Activated CD4-positive, alpha-beta T cell treated with anti-CD3 and anti-CD28 coated beads for 24 hours (primary cell): ENCODE data around the gene BTBD17.
A peak's percentile ranks its signal among the peaks of the same experiment; 100 is the strongest.

Experiments
- DNase-seq, 2 donors: peaks; one replicate each; pipeline ENCODE4 v3.0.0-alpha.2; 2020; ENCODE audit warnings: low read depth in 2 of 2

The BTBD17 gene

DNA sequence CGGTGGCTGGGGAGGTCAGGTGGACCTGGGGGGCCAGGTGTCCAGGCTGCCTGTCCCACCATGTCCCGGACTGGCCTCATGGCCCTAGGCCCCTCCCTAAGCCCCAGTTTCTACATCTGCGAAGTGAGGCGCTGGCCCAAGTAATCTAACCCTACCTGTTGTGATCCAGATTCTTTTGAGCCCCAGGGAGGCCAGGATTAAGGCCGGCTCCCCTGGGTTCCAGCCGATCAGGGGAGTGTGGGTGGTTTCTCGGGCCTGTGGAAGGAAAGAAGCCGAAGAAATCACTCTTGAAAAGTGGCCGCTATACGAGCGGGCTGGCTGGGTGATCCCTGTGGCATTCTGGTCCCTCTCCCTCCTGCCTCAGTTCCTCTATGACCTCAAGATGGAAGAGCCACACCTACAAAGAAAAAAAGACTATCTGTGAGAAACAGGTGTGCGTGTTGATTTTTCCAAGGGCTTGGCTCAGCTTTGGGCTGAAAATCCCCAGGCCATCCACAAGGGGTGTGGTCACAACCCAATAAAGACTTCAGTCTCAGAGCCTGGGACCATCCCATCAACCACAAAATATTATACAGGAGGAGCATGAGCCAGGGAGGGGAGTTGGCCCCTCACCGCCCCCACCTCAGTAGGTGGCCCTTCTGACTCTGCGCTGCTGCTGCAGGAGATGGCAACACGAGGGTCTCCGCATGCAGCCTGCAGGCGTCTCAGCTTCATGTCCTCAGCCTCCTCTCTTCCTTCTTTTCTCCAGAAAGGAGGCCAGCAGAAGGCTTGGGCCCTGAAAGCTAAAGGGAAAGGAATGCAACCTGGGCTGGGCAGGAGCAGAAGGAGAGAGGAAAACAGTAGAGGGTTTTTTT is 25.9 kb upstream of the BTBD17 start:
- DNase-seq: no peak

DNA sequence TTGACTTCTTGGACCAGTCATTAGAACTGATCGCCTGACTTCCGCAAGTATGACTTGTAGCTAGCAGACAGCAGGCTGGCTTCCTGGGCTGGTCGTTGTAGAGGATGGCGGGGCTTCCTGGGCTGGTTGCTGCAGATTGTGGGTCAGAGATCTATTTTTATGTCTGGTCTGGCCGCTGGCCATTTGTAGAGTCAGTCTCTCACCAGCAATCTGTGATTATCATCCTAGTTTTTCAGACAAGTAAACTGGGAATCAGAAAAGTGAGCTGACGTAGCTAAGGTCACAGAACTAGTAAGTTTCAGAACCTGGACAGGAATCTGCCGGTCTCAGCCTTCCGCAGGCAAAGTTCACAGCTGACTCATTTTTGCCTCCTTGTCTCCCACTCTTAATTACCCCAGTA is 24.7 kb upstream of the BTBD17 start:
- no peak for DNase-seq

DNA sequence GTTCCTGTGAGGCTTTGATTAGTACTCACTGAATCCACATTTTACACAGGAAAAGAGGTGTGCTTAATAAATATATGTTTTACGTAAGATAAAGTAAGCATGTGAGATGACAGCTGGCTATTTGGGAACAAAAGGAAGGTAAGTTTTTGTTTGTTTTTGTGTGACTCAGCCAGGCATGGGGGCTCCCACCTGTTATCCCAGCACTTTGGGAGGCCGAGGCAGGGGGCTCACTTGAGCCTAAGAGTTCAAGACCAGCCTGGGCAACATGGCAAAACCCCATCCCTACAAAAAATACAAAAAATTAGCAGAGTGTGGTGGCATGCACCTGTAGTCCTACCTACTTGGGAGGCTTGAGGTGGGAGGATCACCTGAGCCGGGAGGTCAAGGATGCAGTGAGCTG is 23.5 kb upstream of the BTBD17 start:
- DNase-seq: no peak

DNA sequence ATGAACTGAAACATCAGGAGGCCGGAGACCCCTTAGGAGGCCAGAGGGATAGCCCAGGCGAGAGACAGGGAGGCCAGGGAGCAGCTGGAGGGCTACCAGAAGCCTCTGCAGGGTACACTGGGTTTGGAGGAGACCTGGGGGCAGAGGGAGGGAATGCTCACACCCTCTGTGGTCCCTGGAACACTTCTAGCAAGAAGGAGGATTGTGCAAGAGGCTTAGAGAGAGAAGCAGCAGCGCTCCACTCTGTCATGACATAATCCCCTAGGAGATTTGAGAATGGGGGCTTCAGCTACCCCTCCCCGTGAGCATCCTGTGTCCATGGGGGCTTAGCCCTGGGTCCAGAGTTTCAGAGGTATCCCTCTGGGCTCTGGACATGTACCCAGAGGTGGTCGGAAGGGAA is 21.5 kb upstream of the BTBD17 start:
- DNase-seq: no peak

DNA sequence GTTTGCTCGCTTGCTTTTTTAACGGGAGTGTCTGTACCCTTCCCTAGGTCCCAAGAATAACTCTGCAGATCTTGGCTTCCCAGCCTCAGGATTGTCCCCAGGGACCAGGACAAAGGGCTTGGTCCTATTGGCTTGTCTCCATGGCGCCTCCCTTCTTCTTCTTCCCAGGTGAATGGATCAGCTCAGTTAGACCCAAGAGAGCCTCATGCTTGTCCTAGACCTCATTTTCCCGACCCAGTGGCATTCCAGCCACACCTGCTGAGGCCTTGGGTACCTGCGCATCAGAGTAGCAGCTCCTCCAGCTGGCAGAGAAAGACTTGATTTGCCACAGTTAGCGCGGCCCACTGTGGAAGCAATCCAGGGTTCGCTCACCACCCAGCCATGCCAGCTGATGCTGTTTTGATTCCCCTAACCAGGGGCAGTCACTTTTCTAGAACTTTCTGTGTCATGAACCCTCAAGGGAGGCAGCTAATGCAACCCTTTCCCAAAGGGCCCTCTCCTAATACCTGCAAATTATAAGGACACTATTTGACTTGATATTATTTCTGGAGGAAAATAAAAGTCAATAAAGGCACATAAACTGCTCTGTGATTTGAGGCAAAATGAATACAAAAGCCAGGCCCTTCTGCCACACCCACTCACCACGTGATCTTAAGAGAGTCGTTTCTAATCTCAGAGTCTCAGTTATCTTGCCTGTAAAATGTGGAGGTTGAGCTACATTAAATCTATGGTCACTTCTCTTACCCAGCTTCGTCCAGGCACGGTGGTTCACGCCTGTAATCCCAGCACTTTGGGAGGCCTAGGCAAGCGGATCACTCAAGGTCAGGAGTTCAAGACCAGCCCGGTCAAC is 19.5 kb upstream of the BTBD17 start:
- no peak for DNase-seq

DNA sequence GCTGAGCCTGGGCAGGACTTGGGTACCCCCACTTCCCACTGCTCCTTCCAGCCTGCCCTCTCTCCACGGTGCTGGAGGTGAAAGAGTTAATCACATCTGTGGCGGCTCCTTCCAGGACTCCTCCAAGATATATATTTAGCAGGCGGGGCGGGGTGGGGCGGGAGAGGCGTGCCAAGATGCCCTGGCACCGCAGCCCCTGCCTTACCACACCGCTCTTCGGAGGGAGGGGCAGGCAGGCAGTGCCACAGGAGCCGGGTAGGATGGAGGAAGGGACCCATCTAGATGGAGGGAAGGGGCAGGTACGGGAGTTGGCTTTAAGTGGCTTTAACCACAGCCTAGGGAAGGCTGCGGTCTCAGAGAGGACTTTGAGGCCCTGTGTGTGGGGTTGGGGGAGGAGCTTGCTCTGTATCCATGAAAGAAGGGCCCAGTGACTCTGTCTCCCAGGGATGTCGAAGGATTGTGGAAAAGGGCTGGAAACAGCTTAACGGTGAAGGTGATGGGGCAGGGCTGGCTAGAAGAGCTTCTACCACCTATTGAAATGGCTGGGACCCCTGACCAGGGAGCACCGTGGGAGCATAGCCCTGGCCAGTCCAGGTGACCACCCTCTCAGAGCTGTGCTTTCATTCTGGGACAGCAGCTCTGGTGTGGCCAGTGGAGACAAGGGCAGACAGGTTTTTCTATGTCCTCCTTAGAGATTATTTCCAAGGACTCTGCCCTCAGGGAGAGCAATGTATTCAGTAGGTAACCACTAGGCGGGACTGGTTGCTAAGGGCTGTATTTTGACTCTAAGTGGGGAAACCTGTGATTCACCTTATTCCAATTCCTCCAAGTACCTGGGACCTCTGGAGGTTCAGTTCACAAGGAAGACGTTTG is 18.7 kb upstream of the BTBD17 start:
- no peak for DNase-seq

DNA sequence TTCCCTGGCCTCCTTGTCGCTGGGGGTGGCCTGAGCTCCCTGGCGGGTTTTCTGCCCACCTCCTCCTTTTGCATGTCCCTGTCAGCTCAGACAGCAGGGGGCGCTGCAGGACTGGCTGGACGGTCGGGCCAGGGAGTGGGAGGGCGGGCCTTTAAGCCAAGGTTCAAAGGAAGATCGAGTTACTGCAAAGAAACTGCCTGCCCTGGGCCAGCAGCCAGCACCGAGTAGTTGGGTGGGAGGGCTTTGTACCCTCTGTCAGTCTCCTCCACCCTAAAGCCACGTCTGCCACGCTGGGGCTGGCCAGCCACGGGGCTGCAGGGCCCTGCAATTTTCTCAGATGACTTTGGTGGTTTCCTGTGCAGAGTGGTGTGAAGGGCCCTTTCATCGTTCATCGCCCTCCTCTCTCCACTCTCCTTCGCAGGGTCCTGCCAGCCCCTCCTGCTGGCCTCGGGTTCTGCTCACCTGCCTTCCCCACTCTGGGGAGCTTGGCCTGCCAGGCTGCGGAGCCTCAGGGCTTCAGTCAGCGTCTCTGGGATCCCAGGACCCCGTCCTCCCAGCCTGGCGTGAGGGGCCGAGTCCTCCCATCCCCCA is 17.9 kb upstream of the BTBD17 start:
- DNase-seq: peak; percentile 89 to 94

DNA sequence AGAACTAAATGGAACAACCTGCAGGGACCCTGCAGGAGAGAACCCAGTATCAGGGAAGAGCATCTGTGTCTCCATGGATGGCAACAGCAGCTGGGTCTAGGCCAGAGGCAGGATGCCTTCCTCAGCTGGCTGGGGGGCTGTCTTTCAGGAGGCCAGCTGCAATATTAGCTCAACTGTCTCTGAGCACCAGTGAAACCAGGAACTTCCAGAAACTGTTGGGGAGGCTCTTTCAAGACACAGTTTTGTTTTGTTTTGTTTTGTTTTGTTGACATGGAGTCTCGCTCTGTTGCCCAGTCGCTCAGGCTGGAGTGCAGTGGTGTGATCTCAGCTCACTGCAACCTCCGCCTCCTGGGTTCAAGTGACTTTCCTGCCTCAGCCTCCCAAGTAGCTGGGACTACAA is 13.2 kb upstream of the BTBD17 start:
- no peak for DNase-seq

DNA sequence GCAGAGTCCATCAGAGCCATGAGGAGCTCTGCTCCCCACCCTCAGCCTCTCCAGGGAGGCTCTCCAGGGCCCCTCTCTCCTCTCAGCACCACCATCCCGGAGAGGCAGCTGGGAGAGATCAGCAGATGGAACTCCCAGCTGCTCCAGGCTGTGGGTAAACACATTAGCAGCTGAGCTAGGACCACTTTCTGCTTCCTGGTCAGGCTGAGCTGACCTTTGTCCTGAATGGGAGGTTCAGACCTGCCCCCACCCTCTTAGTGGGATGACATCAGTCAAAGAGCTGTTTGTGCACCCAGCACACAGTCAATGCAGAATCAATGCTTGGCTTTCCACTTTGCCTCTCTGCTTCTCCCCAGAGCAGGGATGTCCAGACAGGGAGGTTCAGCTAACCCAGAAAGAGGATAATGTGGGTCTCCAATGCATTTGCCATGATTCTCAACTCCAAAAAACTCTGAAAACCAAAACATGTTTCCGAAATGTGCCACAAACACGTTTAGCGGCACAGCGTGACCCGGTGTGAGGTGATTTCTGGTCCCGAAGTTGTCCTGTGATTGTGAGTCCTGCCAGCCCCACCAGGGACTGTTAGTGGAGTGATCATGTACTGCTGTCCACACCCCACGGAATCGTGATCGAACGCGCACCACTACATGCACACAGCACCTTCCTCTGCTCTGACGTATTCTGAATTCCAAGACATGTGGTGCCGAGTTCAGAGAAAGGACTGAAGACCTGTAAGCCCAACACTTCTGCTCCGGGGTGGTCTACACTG is 12.4 kb upstream of the BTBD17 start:
- no peak for DNase-seq

DNA sequence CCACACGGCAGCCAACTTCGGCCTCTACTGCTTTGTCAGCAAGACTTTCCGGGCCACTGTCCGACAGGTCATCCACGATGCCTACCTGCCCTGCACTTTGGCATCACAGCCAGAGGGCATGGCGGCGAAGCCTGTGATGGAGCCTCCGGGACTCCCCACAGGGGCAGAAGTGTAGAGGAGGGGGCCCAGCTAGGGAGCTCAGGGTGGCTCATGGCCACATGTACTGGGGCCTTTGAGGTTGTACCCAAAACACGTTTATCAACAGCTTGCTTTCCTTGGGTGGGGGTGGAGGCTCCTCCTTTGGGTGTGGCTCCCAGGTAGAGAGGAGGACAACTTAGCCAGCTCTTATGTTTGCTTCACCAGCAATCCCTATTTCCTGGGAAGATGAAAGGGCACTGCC is 10.8 kb upstream of the BTBD17 start:
- no peak for DNase-seq

DNA sequence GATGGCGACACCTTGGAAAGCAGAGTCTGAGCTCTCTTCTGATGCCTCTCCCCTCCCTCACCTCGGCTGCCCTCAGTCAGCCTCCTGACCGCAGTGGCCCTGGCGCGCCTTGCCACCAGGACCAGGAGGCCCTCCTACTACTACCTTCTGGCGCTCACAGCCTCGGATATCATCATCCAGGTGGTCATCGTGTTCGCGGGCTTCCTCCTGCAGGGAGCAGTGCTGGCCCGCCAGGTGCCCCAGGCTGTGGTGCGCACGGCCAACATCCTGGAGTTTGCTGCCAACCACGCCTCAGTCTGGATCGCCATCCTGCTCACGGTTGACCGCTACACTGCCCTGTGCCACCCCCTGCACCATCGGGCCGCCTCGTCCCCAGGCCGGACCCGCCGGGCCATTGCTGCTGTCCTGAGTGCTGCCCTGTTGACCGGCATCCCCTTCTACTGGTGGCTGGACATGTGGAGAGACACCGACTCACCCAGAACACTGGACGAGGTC is 10.0 kb upstream of the BTBD17 start:
- no peak for DNase-seq

DNA sequence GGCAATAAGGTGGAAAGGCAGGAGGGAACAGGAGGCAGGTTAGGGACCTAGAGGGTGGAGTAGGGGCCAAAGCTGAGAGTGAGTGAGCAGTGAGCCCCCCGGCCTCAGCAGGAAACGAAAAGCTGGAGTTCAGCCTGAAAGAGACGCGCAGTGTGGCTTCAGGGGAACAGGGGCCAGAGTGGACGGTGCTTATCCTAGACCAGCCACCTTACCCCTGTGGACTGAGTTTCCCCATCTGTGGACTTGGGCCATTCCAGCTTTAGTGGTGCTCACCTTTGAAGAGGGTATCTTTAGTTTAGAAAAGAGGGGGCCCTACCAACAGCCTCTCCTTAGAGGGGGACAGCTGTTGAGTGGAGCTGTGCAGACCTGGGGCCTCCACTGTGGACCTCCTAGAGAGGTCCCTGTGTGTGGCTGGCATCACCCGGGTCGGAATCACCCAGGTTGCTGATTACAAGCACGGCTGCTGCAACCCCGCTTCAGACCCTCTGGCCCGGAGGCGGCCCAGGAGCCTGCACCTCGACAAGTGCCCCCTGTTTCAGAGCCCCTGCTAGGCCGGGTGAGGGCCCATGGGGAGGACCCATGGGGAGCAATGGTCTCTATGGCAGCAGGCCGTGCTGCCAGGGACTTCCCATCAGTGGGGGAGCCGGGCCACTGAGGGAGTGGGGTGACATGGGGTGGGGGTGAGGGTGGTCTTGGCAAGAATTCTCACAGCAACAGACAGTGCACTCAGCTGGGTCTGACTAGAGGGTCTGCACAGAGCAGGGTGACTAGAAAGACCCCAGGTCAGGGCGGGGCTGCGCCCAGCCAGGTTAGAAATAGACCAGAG is 8.2 kb upstream of the BTBD17 start:
- no peak for DNase-seq

DNA sequence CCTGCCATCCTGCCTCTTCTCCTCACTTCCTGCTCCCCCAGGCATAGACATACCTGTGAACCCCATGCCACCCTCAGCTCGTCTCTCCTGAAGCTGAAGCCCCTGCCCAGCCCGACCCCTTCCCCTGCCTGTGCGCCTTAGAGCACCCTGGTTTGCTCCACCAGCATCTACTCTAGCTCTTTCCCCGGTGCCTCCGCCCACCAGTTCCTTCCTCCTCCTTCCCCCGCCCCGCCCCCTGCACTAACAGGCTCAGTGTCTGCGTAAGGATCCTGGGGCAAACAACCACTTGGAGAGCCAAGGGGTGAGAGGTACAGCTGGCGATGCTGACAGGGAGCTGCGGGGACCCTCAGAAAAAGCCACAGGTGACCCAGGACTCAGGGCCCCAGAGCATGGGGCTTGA is 7.6 kb upstream of the BTBD17 start:
- DNase-seq: peak; percentile 47 to 58

DNA sequence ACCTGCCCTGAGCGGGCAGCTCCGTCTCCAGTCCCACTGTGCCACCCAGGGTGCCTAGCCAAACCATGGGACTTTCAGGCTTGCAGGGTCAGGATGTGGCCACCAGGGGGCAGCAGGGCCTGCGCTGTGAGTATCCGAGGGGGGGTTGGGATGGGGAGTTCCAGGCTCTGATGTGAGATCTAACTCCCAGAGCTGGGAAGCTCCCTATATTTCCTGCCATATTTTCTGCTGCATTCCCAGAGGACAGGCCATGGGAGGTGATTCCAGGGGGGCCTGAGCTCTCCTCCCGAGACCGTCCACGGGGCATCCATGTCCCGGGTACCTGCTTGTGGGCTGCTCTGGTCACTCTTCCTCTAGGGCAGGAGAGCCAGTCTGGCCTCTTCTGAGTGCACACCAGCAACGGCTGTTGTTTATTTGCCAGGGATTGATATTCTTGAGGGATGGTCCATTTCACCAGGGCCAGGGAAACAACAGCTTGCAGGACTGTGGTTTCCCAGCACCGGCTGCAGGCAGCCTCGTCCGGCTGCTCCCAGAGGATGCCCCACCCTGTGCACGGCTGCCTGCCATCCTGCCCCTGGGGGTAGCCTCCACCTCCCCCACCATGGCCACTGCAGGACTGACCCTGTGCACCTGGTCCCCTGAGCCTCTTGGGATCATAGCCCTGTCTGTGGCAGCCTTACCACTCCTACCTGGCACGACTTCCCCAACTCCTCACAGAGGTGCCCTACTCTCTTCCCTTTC is 6.8 kb upstream of the BTBD17 start:
- DNase-seq: peak; percentile 65 to 66

DNA sequence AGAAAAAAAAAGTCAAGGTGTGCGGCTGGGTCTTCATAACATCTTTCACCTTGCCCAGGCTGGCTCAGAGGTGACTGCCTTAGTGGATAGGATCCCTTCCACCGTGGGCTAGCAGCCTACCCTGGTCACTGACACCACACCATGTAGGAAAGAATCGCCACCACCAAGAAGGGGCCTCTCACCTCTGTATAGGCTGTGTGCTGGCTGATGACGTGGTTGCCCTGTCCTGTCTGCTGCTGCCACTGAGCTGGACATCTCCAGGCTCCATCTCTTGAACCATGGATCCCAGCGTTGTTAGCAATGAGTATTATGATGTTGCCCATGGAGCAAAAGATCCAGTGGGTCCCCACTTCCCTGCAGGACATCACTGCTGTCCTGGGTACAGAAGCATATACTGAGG is 5.5 kb upstream of the BTBD17 start, which contains the start of gene GPR142:
Gene GPR142, plus strand, starts transcription at position 301 of the 400 bp plus-strand sequence. CDS start 2,035 bp downstream, outside the sequence.
- DNase-seq: no peak

DNA sequence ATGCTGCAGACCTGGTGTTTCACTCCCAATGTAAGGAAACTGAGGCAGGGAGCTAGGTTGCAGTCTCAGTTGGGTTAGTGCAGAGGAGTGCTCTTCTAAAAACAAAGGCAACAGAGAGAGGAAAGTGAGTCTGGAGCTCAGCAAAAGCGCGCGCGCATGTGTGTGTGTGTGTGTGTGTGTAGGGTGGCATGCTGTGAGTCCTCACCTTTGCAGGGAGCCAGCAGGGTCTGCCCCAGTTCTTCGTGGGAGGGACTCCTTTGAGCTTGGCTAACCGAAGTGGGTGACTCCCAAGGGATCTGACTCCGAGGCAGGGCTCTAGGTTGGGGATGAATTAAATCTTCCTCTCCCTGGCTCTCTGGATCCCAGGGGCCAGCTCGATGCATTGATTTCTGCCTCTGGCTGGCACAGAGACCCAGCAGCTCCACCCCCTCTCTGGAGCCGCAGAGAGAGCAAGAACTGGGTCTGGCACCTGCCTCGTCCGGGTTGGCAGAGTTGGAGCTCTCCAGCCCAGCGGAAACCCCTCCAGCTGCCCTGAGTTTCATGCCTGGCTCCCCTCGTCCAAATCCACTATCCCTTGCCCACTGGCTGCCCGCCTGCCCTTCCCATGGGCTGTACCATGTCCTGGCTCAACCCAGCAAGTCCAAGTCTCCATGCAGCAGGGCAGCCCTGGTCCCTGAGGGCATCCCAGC is 1.3 kb upstream of the BTBD17 start:
- no peak for DNase-seq

DNA sequence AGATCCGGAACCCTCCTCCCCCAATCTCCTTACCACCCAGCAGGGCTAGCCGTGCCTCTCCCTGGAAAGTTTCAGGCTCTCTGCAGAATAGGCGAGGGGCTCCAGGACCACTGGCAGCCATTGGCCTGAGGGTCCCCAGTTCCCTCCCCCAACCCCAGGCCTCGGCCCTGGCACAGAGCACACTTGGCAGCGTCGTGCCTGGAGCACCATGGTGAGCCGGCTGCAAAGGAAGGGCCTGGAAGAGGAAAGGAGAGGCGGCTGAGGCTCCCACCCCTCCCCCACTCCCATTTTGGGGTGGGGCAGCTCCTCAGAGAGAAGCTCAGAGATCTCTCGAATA is 369 bp upstream of the BTBD17 start:
- DNase-seq: no peak

DNA sequence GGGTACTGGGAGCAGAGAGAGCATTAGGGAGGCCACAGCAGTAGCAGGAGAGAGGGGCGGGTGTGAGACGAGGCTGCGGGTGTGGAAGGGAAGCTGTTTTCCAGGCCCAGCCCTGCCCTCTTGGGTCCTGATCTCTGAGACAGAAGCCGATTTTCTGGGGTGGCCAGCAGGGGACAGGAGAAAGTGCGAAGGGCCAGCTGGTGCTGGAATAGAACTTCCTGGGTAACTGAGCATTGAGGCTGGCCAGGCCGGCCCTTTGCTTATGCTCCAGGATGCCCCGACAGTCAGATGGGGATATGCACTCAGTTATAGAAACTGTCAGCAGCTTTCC is 804 bp downstream of the BTBD17 start:
- no peak for DNase-seq

DNA sequence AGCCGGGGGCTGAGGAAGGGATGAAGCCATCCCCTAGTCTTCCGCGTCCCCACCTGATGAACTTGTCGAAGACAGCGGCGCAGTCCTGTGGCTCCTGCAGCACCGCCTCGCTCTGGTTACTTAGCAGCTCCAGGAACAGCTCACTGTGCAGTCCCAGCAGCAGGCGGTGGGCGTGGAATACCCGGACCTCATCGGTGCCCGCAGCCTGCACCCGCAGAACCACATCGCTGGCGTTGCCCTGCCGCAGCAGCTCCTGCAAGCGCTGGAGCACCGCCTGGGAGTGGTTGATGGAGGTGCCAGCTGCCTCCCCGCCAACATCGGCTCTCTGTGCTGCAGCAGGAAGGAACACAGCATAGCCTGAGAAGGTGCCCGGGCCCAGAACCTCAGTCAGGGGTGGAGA is 1.8 kb downstream of the BTBD17 start:
- DNase-seq: no peak
